NCI-H446 treated with DMSO at 0.1 percent for 48 hours (cell line): ENCODE results near the gene NCOA6.
"Not testable (repeated sequence)": the region's sequence is repeated elsewhere in the genome, so short reads cannot be mapped to it uniquely, and the experiment has no call there.

Experiments
- DNase-seq: peaks from one replicate; lab custom pipeline; 2025; lab: John Stamatoyannopoulos, UW

Gene NCOA6

GRCh38 chr20:34829191-34829590 is 3.7 kb upstream of the NCOA6 start:
- no peak for DNase-seq

- DNase-seq = no peak
These were observed 483 bp downstream of the NCOA6 start for GRCh38 chr20:34824806-34825529.

GRCh38 chr20:34824452-34824805 is 1.0 kb downstream of the NCOA6 start:
- no peak for DNase-seq

GRCh38 chr20:34824026-34824425 is 1.4 kb downstream of the NCOA6 start:
- no peak for DNase-seq

GRCh38 chr20:34820805-34821578 is 4.5 kb downstream of the NCOA6 start:
- DNase-seq = no peak

- DNase-seq = no peak
These were observed 7.7 kb downstream of the NCOA6 start for GRCh38 chr20:34817801-34818200.

- DNase-seq = no peak
These were observed 8.4 kb downstream of the NCOA6 start for GRCh38 chr20:34817072-34817471.

- DNase-seq = no peak
These were observed 9.8 kb downstream of the NCOA6 start for GRCh38 chr20:34815636-34816035.

GRCh38 chr20:34808583-34808982 is 16.9 kb downstream of the NCOA6 start:
- DNase-seq = no peak

- not testable (repeated sequence) for DNase-seq
These were observed 17.4 kb downstream of the NCOA6 start for GRCh38 chr20:34807944-34808465.

GRCh38 chr20:34806255-34806654 is 19.2 kb downstream of the NCOA6 start:
- DNase-seq = no peak

- no peak for DNase-seq
These were observed 26.6 kb downstream of the NCOA6 start for GRCh38 chr20:34798871-34799270.

GRCh38 chr20:34798328-34798727 is 27.1 kb downstream of the NCOA6 start:
- no peak for DNase-seq

GRCh38 chr20:34797012-34797995 is 28.1 kb downstream of the NCOA6 start:
- DNase-seq = no peak

- DNase-seq = no peak
These were observed 31.4 kb downstream of the NCOA6 start for GRCh38 chr20:34794006-34794585.

- no peak for DNase-seq
These were observed 32.6 kb downstream of the NCOA6 start for GRCh38 chr20:34792687-34793363.

- DNase-seq = peak; percentile 81
These were observed 34.0 kb downstream of the NCOA6 start for GRCh38 chr20:34791289-34792020.

- DNase-seq = no peak
These were observed 44.2 kb downstream of the NCOA6 start for GRCh38 chr20:34781220-34781619.

GRCh38 chr20:34780291-34780690 is 45.2 kb downstream of the NCOA6 start:
- not testable (repeated sequence) for DNase-seq

- DNase-seq = no peak
These were observed 49.3 kb downstream of the NCOA6 start for GRCh38 chr20:34776177-34776576.
